Measurements from ENCODE around the gene JADE2.
"Not testable (repeated sequence)": the region's sequence is repeated elsewhere in the genome, so short reads cannot be mapped to it uniquely, and the experiment has no call there.

JADE2 gene

DNA sequence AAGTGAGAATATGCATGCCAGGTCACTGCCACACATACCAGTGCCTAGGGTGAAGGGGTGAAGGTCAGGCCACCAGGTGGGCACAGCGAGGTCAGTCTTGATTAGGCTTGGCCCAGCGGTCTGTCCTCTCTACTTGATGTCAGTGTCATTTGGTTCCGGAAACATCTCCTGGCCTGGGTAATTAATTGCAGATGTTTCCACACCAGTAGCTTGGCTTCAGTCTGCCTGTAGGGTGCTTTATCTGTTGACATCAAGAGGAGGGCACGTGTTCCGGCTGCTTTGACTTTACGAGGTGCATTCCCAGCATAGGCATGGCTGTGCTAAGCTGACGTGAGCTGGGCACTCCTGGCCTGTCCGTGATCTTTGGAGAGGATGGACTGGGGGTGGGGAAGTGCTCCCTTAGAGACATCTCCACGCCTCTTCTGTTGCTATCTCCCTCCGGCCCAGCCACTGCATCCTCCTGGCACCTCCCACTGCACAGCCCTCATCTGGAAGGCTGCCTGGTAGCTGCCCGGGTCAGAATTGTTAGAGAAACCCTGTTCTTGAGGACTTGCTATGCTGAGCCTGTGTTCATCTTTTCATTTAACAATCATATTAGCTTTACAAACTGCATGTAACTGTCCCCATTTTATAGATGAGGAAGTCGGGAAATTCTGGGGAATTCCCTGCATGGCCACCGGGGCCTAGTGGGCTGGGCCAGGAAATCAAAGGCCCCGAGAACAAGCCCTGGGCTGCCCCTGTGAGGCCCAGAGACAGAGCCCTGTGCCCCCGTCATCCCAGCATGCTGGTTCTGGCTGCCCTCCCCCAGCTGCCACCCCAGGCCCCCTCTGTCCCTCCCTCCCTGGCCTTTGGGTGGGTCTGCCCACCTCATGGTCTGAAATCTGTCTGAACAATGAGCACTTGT is 29.1 kb downstream of the JADE2 start:
- DNase-seq = peak; percentile 29

DNA sequence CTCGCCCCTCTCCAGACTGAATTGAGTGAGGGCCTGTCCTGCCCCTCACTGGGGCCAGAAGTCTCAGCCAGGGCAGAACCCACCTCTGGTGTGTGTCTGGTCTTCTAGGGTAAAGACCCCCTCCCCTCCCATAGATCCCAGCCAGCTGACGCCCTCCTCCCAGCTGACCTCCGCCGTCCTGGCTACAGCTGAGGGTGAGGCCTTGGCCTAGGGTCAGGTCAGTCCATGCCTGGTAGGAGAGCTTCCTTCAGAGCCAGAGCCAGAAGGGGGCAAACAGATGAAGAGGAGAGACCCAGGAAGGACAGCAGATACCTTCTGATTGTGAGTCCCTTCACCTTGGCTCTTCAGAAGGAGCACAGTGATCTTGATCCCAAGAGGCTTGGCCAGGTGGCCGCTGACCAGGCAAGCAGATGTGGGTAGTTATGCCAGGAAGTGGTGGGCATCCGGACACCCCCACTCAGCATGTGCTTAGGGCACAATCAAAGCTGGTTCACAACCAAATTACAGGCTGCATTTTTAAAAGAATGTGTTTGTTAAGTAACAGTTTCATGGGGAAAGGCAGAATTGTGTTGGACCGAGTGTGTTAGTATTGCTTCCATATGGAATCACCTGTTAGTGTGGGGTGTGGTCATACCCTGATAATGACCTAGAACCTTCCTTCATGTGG is 29.9 kb downstream of the JADE2 start:
- no peak for DNase-seq

DNA sequence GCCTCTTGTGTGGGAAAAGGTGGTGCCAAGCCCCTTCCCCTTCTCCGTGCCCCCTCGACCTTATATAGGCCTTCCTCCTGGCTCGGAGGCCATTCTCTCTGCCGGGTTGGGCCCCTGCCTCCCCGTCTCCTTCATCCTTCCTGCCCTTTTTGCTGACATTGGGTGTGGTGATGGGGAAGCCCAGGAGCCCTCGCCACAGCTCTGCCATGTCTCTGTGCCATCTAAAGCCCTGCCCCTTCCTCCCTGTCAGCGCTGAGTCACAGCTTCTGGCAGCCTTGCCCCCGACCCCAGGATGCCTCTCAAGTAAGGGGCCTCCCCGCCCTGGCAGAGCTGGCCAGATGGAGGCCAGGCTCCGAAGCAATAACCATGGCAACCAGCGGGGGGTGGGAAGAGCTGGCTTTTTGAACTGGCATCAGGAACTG is 30.4 kb downstream of the JADE2 start:
- peak; percentile 76 for DNase-seq

DNA sequence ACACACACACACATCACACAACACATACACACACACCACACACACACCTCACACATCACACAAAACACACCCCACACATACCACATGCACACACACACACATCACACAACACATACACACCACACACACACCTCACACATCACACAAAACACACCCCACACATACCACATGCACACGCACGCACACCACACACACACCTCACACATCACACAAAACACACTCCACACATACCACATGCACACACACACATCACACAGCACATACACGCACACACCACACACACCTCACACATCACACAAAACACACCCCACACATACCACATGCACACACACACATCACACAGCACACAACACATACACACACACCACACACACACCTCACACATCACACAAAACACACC is 31.1 kb downstream of the JADE2 start:
- not testable (repeated sequence) for DNase-seq

DNA sequence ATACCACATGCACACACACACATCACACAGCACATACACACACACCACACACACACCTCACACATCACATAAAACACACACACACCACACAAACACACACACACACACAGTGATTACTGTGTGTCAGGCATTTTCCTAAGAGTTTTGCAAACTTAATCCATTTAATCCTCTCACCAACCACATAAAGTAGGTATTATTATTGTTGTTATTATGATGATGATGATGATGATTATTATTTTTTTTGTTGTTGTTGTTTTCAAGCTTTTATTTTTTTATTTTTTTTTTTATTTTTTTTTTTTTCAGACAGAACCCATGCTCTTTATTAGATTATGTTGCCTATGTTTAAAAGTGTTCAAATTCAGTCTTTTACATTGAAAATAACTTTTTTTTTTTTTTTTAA is 31.5 kb downstream of the JADE2 start:
- no peak for DNase-seq

DNA sequence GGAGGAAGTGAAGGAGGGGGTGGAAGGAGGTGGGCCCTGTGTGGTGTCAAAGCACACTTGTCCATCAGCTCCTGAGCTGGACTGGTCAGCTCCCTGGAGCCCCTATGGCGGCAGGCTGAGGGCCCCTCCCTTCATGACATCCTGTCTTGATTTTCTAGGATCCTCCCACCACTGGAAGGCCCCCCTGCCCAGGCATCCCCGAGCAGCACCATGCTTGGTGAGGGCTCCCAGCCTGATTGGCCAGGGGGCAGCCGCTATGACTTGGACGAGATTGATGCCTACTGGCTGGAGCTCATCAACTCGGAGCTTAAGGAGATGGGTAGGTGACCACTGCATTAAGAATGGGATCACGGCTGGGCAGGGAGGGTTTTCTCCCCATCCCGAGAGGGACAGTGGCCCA is 34.2 kb downstream of the JADE2 start:
- DNase-seq = no peak

DNA sequence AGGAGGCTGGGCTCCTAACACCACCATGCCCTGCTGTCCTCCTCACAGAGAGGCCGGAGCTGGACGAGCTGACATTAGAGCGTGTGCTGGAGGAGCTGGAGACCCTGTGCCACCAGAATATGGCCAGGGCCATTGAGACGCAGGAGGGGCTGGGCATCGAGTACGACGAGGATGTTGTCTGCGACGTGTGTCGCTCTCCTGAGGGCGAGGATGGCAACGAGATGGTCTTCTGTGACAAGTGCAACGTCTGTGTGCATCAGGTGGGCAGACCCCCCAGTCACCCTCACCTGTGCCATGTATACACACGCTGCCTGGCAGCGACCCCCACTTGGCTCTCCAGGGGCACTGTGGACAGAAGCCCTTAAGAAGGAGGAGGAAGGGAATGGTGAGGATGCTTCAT is 35.2 kb downstream of the JADE2 start:
- no peak for DNase-seq

DNA sequence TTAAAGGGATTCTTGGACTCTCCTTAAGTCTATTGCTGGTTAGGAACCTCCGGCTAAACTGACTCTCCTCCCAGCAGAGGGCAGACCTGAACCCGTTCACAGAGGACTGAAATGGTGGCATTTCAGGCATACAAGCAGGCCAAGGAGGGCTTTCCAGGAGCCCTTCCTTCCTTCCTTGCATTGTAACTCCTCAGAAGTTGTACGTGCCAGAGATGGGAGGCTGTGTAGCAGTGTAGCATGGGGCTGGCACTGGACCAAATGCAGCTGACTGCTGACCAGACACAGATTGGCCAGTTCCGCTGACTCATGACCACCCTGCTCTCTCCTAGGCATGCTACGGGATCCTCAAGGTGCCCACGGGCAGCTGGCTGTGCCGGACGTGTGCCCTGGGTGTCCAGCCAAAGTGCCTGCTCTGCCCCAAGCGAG is 36.4 kb downstream of the JADE2 start:
- DNase-seq = no peak

DNA sequence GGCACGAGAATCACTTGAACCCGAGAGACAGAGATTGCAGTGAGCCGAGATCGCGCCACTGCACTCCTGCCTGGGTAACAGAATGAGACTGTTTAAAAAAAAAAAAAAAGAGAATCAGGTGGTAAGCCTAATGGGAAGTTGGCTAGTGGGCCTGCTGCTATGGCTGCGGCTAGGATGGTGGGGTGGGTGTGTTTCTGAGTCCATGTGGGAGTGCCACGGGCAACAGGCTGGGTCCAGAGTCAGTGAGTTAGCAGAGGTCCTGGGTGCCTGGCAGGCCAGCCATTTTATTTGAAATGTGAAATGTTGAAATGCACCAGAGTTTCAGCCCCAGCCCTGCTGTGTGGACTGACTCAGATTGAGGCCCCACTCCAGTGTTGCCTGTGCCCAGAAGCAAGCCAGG is 37.8 kb downstream of the JADE2 start:
- DNase-seq = no peak

DNA sequence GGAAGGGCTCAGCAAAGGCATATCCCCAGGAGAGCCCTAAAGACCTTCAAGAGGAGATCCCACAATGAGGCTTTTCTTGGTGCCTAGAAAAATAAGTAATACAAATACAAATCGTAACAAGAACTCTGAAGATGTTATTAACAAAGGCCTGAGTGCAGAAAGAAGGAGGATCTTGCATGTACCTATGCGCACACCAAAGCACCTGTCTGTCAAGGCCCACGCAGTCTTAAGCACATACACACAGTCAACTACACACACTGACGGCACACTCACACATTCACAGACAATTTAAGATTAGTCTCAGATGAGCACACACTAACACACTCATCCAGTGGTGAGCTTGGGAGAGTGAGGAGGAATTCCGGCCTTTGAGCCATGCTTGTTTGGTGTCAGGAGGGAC is 38.5 kb downstream of the JADE2 start:
- DNase-seq = no peak

DNA sequence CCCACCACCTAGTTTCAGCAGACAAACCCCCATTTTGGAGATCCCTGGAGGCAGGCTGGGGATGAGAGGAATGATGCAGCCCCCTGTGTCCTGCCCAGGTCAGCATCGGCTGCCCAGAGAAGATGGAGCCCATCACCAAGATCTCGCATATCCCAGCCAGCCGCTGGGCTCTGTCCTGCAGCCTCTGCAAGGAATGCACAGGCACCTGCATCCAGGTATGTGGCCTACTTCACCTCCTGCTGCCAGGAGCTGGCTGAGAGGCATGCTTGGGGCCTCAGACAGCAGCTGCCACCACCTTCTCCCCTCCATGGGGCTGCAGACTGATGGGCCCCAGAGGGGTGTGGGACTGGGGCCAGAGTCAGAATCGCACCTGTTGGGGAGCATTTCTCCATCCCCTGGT is 38.9 kb downstream of the JADE2 start:
- DNase-seq = no peak

DNA sequence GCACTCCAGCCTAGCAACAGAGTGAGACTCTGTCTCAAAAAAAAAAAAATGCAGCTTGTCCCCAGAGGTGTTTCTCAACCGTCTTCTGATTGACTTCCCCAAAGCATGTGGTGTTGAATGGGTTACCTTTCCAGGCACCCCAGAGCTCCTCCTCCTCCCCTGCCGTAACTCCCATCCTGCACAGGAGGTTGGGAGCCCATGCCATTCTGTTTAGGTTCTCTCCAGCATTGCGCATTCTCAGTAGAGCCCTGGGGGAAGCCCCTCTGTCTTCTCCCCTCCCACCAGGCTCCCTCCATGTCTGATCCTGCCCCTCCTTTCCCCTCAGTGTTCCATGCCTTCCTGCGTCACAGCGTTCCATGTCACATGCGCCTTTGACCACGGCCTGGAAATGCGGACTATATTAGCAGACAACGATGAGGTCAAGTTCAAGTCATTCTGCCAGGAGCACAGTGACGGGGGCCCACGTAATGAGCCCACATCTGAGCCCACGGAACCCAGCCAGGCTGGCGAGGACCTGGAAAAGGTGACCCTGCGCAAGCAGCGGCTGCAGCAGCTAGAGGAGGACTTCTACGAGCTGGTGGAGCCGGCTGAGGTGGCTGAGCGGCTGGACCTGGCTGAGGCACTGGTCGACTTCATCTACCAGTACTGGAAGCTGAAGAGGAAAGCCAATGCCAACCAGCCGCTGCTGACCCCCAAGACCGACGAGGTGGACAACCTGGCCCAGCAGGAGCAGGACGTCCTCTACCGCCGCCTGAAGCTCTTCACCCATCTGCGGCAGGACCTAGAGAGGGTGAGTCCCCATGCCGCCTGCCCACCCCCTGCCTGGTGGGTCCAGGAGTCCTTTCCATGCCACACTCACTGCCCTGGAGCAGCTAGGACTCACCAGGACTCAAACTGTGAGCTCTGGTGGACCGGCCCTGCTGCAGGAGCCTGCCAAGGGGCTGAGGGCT is 40.6 kb downstream of the JADE2 start:
- DNase-seq = no peak

DNA sequence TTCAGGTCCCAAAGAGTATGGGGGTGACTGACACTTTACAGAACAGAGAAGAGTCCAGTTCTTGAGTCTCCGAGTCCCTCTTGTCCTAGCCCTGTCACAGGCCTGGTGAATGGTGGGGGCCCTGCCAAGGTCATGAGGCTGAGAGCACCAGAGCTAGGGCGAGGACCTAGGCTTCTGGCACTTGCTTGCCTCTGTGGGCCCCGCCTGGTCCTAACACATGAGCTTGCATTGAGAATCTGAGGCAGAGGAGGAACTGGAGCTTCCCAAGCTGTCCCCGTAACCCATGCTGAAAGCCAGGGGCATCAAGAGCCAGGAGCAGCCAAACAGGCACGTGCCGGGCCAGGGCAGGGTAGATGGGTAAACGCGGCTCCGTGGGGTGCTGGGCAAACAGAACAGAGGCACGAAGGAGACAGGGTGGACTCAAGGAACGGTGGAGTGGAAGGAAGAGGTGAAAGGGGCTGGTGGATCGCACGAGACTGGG is 41.3 kb downstream of the JADE2 start:
- DNase-seq = no peak

DNA sequence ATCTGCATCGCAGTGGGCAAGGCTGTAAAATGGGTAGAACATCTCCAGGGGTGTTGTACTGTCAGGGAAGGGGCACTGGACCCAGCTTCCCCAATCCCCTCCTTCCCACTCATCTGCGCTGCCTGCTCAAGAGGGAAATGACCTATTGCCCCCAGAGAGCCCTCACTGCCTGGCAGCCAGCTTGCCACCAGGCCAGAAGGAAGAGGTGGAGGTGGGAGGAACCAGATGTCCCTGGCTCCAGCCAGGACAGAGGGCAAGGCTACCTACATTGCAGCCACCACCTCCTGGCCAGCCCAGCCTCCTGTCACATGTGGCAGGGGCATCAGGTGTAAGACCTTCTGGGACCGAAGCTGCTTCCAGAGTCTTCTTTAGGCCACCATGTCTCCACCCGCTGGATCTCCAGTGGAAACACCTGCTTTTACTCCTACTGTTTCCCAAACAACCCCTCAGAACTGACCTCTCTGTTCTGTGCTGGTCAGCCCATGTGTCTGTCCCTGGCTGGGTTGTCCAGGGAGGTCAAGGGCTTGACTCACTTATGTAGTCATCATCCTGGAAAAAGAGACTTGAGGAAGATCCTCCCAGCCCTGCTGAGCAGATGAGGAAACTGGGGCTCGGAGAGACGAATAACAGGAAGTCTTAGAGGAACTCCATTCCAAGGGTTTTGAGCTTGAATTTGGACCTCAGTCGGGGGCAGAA is 42.3 kb downstream of the JADE2 start:
- no peak for DNase-seq

DNA sequence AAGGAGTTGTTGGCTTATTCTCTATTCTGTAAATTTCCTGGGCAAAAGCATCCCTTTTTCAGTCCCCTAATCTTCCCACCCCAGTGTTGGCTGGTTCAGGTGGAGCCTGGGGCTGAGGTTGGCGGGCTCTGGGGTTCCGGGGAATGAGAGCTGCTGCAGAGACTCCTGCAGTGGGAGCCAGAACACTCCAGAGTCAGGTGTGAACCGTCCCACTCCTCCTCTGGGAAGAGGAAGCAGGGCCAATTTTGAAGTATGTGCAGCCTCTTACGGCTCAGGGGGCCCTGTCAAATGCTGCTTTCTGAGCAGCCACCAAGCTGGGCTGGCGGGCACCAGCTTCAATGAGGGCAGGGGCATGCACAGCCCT is 42.8 kb downstream of the JADE2 start:
- DNase-seq = no peak

DNA sequence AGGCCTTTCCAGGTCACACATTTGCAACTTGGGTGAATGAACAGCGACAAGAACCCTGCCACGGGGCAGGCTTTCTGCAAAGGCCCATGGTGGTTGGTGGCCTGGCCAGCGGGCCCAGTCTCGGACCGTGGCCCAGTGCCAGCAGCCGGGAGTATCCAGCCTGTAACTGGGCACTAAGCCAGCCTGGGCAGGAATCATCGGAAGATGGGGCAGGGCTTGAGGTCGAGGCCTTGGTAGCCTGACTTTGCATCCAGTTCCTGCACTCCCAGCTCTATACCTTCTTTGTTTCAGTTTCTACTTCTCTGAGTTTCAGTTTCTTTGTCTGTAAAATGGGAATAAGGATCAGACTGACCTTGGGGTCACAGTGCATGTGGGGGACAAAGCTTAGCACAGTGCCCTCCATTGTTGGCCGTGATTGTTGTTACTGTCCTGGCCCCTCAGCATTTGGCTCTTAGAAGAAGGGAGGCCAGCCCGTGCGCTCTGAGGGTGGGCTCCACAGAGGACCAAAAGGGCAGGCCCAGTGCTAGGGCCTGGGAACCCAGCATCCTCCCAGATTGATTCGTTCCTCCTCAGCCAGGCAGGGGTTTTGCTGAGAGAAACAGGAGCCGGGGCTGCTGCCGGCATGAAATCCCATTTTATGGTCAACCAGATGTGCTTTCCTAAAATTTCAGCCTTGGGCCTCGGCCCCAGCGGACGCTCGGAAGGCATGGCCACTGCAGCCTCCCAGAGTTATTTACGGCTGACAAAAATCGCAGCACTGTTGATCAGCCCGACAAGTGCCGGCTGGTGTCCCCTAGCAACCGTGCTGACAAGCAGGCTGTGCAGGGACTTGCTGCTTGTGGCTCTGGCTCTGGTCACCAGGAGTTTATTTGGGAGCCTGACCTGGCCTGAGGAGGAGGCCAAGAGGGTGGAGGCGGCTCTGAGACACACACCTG is 43.6 kb downstream of the JADE2 start:
- no peak for DNase-seq

DNA sequence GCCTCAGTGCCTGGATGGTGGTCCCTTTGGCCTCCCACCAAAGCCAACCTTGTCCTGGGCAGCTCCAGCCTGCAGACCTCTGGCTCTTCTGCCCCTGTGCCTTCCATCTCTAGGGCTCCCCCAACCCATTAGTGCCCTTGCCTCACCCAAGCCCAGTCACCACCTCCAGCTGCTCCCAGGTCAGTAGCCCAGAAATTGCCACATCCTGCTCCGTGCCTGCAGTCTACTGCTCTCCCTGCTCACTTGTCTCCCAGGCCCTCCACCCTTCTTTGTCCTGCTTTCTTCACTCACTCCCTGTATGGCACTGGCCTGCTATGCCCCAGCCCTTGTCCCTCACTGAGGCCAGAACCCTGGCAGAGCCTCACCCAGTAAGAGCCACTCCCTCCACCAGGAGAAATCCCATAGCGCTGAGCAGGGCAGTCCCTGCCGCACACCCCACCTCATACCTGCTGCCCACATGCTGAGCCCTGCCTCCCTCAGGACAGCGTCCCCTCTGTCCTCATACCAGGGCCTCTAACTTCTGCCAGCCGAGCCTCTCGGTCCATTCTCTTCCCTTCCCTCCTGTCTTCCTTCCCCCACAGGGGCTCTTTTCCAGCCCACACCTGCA is 44.4 kb downstream of the JADE2 start:
- DNase-seq = no peak

DNA sequence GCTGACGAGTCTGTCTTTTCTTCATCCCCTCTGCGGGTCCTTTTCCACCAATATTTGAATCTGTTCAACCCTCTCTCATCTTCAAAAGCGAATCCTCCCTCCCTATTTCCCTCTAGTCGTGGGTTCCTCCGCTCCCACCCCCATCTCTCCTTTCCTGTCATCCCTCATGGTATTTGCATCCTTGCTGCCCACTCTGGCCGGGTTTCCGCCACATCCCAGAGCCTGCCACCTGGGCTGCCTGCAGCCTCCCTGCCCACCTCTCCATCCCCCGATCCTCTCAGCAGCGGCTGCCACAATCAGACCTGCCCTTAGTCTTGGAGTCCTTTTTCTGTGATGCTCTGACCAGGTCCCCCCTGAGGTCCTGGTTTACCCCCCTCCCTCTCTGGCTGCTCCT is 44.9 kb downstream of the JADE2 start:
- DNase-seq = no peak

DNA sequence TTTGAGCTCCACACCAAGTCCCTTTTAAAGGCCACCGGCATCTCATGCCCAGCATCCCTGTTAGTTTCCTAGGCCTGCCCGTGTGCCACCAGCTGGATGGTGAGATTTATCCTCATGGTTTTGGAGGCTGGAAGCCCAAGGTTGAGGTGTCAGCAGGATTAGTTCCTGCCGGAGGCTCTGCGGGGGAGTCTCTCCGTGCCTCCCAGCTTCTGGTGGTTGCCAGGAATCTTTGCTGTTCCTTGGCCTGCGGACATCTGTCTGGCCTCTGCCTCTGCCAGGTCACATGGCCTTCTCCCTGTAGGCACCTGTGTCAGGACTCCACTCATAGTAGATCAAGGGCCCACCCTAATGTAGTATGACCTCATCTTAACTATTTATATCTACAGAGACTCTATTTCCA is 45.4 kb downstream of the JADE2 start:
- no peak for DNase-seq

DNA sequence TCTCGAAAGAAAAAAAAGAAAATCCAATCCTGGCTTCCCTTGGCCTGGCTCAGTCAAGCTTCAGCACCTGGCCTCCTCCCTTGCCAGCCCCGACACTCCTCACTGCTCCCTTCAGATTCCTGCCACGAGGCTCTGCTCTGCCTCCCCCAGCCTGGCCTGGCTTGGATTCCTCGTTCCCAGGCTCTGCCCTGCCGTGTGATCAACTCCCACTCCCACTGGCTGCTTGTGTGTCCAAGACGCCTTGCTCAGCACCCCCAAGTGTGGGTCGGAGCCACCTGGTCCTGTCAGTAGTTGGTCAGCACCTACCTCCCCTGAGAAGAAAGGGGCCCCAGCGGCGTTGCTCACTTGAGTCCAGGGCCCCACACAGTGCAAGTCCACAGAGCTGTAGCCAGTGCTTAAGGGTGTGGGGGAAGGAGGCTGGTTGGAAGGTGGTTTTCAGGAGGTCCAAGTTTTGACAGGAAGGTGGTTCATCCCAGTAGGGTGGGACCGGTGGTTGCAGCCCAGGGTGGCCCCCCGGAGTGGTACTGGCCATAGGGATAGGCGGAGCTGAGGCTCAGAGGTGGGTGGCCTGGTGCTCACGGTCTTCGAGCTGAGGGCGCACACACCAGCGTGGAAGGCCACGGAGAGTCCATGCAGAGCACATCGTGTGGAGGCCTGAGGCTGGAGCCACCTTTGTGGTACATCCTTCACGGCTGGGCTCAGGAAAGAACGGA is 46.4 kb downstream of the JADE2 start:
- no peak for DNase-seq
